Fibroblast of mammary gland (primary cell): Measurements from ENCODE around the gene AARS2.

Experiments
- DNase-seq: peaks from one replicate; pipeline ENCODE4 v3.0.0-alpha.2; 2010; ENCODE audit warnings: low read depth
- H3K4me3 ChIP-seq: 2 replicates; pipeline ENCODE4 v1.5.1; 2011; ENCODE audit warnings: low read depth, mild to moderate bottlenecking, low read length, moderate library complexity; ENCODE audit not compliant: control insufficient read depth
- CTCF ChIP-seq: conservative IDR thresholded peaks from 2 replicates; pipeline ENCODE4 v1.5.1; 2011; ENCODE audit warnings: low read depth, low read length, inconsistent platforms; ENCODE audit not compliant: control insufficient read depth, insufficient read depth

AARS2 gene

GRCh38 chr6:44250718-44251123 is 62.4 kb downstream of the AARS2 start:
- no peak overlapping the region for H3K4me3 ChIP-seq

GRCh38 chr6:44250067-44250717 is 63.0 kb downstream of the AARS2 start:
- TF ChIP-seq CTCF = no peak
- no peak overlapping the region for H3K4me3 ChIP-seq
- no peak for DNase-seq

More at GRCh38 chr6:44250718-44251123, 62.4 kb downstream of the AARS2 start:
- no peak for DNase-seq
- no peak for TF ChIP-seq CTCF
